GM19463 (cell line): Measurements from ENCODE around the gene SINHCAF.
"Not testable (repeated sequence)": the region's sequence is repeated elsewhere in the genome, so short reads cannot be mapped to it uniquely, and the experiment has no call there.

Experiments
- ATAC-seq: cut with Tn5 transposase; IDR thresholded peaks from one replicate; pipeline ENCODE4 v1.9.1; 2021; ENCODE audit warnings: mild to moderate bottlenecking, moderate library complexity; ENCODE audit not compliant: unreplicated experiment

SINHCAF gene

DNA sequence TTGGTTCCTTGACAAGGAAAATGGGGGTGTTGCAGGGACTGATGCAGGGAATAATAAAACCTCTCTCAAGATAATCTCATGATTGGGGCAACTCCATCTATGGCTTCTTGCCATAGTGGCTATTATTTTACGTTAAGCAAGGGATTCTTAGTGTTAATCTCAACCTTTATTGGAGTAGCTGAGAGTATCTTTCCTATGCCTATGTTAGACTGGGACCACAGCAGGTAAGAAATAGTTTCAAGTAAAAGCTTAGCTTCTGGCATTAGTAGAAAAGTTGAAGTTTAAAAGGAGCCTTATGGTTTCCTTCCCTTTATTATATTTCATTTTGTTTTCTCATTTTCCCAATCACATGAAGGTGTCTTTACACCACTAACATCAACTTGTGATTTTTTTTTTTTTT, 16.7 kb downstream of the SINHCAF start:
- ATAC-seq: no peak

DNA sequence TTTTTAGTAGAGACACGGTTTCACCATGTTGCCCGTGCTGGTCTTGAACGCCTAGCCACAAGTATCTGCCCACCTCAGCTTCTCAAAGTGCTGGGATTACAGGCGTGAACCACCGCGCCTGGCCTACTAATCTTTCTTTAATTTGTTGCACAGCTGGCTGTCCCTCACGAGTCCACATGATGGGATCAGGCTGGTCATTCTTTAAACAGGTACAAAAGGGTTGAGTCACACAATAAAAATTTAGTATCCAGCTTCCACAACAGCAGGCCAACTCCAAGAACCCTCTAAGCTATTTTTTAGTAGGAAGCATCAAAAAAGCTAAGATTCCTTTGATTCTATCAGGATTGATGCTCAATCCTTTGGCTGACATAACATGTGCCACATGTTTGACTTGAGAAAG, 17.8 kb downstream of the SINHCAF start:
- no peak for ATAC-seq

DNA sequence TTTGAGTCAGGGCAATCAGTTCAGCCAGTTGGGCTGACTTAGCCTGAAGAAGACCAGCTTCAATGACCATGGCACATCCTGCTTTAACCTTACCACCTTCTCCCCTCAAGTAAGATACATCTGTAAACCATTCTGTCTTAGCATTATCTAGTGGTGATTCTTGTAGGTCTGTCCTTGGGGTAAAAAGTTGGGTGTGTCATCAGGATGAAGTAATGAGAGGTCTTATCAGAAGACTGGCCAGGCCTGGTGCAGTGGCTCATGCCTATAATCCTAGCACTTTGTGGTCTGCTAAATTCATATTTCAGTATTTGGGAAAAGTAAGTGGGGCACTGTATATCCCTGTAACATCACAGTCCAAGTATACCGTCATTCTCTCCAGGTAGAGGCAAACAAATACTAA, 19.1 kb downstream of the SINHCAF start:
- no peak for ATAC-seq

DNA sequence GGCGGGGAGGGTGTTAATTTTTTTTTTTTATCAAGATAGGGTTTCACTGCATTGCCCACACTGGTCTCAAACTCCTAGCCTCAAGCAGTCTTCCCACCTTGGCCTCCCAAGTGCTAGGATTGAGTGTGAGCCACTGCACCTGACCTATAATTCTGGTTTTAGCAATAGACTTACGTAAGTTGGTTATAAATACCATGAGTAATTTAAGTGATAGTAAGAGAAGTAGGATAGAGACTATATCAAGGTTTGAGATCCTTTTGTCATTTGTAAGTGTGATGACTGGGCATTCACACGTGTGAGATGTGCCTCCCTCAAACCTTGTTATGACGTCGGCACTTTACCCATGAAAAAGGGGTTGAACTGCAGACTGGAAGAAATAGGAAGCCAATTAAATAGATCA, 22.5 kb downstream of the SINHCAF start:
- ATAC-seq: no peak

DNA sequence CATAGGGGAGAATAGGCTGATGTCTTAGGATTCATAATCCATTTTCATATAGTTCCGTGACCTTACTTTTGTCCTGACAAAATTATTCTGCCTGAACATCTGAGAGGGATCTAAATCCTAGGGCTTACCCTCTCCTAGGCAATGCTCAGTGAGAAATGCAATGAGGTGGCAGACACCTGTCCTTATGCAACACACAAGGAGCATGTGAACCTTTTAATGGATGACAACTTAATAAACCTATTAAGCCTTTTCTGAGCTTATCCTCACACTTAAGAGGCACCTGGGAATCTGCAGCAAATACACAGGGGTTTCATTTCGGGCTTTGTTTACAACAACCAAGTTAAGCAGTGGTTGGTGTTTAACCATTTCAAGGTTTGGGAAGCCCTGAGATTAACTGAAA, 24.6 kb downstream of the SINHCAF start:
- ATAC-seq: no peak

DNA sequence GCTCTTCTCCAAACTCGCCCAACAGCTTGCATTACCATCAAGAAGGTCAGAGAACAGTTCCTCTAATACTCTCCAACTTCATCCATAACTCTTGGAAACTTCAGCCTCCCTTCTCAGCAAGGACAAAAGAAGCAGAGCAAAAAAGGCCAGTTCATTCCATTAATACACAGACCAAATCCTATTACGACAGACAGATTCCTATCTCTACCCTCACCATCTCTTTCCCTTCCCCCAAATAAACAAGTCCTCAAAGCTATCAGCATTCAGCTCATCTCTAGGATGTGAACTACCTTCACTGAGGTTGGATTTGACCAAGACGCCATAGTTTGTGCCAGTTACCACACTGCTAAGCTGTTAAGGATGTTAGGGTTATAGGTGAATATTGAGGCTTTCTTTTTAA, 25.2 kb downstream of the SINHCAF start:
- no peak for ATAC-seq

DNA sequence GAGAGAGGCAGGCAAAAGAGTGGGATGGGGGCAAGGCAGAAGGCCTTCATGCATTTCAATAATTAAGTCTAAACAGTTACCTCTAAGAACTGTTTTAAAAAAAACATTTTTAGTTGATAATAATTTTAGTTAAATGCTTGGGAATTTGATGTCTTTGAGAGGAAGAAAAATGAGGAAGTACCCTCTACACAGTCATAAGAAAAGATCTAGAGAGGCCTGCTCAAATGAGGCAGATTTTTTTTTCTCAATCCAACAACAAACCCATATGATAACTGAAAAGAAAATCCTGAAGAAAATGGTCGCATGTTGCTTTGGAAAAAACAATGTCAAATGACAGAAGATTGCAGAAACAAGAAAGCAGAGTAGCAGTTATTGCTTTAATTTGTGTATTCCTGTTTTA, 25.6 kb downstream of the SINHCAF start:
- ATAC-seq: no peak

DNA sequence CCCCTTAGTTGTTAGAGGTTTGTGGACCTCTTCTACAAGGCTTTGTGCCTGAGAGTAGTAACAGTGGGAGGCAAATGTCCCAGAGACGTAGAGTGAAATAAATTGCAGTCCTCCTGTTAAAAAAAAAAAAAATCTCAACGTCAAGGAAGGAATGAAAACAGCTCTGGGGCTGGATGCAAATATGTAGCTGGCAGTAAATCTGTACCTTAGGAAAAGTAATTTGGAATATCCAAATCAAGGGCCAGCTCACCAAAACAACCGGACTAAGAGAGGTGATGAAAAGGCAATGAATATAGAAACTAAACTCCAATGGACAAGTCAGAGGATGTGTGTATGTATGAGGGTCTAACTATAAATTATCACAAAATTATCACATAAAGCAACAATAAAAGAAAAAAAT, 27.0 kb downstream of the SINHCAF start:
- ATAC-seq: no peak

DNA sequence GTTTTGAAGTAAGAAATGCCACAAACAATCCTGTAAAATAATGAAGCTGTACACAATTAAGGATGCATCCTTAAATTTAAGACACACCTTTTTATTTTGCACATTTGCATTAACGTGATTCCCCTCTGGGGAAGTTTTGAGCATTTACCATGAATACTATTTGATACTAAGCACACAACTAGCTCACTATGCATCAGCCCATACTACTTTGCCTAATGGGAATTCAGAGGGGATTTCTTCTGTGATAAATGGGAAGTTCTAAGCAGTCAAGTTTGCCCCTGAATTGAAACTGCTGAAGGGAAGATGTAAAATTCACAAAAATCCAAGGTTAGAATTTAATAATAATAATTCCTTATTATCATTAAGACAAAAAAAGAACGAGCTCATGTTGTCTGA, 27.4 kb downstream of the SINHCAF start:
- ATAC-seq: no peak

DNA sequence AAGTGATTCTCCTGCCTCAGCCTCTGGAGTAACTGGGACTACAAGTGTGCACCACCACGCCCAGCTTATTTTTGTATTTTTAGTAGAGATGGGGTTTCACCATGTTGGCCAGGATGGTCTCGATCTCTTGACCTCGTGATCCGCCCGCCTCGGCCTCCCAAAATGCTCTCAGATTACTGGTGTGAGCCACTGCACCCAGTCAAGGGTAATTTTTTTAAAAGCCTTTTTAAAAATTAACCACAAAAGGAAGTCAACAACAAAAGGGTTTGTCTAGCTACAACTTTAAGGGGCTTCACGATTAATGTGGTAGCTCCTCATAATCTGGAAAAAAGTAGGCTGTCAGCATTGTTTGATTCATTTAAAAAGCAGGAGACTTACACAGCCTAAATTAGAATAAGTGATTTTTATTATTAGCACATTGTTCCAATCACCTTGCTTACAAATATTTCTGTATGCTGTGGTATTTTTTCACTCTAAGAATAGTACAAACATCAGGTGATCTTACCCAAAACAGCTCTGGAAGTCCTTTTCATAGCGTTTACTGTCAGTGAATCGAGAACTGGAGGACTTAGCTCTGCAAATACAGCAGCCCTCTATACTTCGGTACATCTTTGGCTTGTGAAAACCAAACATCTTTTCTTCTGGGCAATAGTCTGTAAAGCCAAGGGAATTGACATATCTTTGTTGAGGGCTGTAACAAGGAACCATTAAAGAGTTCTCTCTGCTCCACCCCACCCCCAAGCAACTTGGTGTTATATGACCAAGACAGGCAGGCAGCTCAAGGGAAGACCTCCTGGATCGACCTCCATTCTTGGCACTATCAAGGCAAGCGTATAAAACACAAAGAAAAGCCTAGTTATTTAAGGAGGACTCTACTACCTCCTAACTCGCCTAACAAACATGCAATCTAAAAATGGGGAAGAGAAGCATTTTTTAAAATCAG, 28.1 kb downstream of the SINHCAF start:
- ATAC-seq: no peak

DNA sequence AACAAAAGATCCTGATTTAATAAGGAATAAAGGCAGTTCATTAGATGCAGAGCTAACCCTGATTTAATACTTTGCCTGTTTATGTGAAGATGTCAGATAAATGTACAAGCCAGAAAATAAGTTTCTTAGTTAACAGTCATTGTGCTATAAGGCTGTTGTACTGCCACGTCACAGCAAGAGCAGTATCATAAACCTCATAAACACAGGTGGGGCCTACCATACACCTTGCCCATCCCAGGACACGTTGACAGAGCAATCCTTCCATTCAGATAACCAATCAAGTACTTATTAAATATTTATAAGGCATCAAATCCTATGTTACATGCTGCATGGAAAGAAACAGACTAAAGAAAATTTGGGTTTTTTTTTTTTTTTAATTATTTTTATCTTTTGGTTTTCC, 36.5 kb downstream of the SINHCAF start:
- no peak for ATAC-seq

DNA sequence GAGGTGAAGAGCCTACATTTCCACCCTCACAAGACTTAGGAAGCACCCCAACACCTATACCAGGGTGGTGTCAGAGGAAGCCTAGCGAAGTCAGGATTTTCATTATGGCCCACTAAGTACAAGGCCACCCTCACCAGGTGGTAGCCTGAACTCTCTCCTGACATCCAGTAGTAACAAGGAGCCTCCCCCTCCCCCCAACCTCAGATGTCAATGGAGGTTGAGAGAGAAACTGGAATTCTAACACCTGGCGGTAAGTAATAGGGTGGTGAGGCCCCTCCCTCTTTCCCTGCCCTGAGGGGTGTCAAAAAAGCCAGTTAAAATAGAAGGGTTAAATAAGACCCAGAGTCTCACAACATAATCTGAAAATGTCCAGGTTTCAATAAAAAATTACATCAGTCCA, 37.6 kb downstream of the SINHCAF start:
- no peak for ATAC-seq

DNA sequence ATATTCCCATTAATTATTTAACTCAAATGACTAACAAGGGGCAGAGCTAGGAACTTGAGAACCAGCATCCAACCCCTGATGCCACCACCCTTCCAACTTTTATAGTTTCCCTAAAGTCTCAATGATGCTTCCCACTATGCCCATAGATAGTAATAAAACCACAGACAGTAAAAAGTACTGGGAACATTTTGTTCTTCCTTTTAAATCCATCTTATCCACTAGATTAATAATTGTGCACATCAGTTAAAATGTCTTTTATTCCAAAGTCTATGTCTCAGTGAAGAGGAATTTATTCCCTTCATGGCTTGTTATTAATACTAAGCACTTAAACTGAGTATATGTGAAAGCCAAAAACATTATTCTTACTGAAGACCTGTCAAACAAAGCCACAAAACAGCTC, 45.8 kb downstream of the SINHCAF start:
- ATAC-seq: no peak

DNA sequence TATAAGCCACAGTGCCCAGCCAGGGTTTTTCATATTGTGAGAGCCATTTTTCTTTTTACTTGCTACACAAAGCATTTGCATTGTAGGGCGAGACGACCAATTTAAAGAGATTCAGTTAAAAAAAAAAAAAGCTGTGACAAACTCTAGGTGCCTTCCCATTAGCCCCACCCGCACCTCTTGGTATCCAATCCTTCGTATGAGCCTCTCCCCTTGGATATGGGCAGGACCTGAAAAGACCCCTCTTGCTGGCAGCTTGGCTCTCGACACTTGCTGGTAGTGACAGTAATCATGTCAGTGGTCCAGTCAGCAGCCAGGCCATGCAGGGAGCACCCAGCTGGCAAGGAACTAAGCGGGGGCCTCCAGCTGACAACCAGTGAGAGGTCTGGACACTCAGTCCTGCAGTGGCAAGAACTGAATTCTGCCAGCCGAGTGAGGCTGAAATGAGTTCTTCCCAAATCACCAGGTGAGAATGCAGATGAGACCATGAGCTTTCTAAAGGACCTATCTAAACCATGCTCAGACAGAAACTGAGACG, 46.5 kb downstream of the SINHCAF start:
- no peak for ATAC-seq

DNA sequence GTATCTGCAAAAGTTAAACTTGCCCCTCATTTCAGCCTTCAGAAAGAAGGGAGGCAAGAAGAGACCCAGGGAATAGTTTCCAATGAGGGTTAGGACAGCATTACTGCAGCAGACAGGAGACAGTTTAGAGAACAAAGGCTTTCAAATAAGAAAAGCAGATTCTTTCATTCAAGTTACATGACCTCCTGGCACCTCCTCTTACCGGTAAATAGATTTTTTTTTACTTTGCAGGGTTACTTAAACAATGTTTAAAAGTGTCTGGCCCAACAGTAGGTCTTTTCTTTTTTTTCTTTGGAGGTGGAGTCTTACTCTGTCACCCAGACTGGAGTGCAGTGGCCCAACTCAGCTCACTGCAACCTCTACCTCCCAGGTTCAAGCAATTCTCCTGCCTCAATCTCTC, 47.1 kb downstream of the SINHCAF start:
- ATAC-seq: no peak

DNA sequence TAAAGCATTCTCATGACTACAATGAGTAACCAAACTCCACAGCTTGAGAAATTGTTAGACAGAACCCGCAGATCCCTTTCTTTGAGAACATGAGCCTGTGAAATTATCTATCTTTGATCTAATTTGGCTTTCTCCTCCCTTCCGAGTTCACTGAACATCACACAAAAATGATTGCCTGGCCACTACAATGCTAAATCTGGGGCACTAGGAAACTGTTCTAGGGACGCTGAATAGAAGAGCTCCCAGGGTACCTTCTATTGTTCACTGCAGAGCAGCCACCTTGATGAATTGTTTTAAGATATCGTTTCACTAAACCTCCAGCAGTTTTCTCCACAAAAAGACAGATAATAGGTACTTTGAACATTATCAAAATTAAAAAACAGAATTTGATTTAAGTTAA, 47.5 kb downstream of the SINHCAF start:
- ATAC-seq: no peak

DNA sequence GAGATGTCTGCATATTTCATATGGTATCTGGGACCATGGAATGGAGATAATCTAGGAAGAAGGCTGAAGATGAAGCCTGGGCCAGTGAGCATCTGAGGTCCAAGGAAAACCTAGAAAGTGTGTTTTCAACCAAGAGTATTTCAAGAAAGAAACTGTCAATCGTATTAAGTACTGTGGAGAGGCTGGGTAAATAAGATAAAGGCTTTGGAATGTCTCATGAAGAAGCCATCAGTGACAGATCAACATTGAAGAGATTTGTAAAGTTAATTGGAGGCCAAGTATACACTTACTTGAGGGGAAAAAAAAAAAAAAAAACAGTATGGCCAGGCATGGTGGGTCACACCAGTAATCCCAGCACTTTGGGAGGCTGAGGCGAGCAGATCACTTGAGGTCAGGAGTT, 48.9 kb downstream of the SINHCAF start:
- no peak for ATAC-seq

DNA sequence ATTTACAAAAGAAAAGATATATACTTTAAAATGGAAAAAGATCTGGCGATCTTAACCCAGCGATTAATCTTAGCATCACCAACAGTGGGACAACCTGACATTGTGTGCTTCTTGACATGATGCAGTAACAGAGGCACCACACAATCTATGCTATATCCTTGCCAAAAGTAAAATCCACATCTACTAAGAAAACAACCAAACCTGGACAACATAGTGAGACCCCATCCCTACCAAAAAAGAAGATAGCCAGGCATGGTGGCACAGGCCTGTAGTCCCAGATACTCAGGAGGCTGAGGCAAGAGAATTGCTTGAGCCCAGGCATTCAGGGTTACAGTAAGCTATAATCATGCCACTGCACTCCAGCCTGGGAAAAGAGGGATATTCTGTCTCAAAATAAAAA, 50.5 kb downstream of the SINHCAF start:
- ATAC-seq: no peak

DNA sequence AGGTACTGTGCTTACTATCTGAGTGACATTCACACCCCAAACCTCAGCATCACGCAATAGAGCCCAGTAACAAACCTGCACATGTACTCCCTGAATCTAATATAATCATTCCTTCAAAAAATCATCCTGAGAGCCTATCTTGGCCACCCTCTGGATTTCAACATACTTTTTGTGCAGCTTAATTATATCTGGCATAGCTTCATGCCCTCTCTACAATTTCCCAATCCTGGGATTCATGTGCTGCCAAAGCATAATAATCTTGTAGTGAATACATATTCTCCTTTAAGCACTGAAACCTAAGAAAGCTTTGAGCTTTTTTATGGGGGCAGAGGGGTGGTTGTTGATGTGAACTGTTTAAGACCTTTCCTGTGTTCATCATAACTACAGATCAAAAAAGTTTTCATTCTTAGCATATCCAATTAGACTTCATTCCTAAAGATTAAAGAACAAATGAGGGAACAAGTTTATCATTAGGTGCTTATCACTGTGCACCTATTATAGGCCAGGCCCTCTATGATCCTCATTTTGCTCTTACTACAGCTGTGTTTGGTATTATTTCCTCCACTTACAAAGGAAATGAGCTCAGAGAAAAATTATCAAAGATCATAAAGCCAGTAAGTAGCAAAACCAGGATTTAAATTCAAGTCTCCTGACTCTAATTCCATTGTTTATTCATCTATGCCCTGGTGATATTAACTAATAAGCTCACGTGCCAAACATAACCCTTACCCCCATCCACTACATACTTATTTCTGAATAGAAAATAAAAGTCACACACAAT, 51.2 kb downstream of the SINHCAF start:
- ATAC-seq: no peak

DNA sequence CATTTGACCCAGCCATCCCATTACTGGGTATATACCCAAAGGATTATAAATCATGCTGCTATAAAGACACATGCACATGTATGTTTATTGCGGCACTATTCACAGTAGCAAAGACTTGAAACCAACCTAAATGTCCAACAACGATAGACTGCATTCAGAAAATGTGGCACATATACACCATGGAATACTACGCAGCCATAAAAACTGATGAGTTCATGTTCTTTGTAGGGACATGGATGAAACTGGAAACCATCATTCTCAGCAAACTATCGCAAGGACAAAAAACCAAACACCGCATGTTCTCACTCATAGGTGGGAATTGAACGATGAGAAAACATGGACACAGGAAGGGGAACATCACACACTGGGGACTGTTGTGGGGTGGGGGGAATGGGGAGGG, 52.2 kb downstream of the SINHCAF start:
- not testable (repeated sequence) for ATAC-seq

DNA sequence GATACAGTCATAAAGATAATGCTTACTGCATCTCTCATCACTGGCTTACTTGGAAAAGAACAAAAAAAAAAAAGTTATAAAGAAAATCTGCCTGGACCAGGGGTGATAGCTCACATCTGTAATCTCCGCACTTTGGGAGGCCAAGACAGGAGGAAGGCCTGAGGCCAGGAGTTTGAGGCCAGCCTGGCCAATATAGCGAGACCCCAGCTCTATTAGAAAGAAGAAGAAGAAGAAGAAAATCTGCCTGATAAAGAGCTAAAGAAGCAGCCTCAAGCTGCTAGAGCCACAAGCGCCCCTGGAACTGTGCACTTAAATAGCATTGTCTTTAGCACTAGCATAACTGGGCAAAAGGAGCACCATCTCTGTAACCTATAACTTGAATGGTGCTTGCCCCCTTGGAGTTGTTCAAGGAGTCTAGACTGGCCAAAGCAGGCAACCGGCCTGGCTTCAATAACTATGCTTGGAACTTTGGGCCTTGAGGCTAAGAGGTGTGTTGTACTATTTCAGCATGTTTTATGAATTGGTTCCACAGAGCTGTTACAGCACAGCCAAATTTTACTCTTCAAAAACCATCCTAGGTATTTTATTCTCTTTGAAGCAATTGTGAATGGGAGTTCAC, 53.2 kb downstream of the SINHCAF start:
- no peak for ATAC-seq
